Kasumi-1 (cell line): Measurements from ENCODE around the gene TMEM14C.

Experiments used
- DNase-seq, 2 experiments: peaks; one replicate each; lab custom pipeline; 2025; lab: John Stamatoyannopoulos, UW

Gene TMEM14C

GRCh38 chr6:10759884-10760329 is 37.0 kb downstream of the TMEM14C start:
- no peak for DNase-seq

GRCh38 chr6:10763006-10763405 is 40.1 kb downstream of the TMEM14C start:
- DNase-seq = no peak

GRCh38 chr6:10769419-10769818 is 46.5 kb downstream of the TMEM14C start:
- DNase-seq = no peak

GRCh38 chr6:10771371-10771894 is 48.6 kb downstream of the TMEM14C start:
- no peak for DNase-seq

- no peak for DNase-seq
Observed at GRCh38 chr6:10778230-10778629, 55.4 kb downstream of the TMEM14C start.

- DNase-seq = no peak
Observed at GRCh38 chr6:10779076-10779475, 56.2 kb downstream of the TMEM14C start.
